ENCODE measurements around the gene PARD3. TPM values are rescaled to one million over a fixed set of nuclear protein-coding genes. Genes with fewer than 3 reads are reported as not detected.
A peak's percentile ranks its signal among the peaks of the same experiment; 100 is the strongest.

Gene PARD3
- total RNA-seq, 2 experiments from 2014 or later: 0.29 to 0.94 TPM

DNA sequence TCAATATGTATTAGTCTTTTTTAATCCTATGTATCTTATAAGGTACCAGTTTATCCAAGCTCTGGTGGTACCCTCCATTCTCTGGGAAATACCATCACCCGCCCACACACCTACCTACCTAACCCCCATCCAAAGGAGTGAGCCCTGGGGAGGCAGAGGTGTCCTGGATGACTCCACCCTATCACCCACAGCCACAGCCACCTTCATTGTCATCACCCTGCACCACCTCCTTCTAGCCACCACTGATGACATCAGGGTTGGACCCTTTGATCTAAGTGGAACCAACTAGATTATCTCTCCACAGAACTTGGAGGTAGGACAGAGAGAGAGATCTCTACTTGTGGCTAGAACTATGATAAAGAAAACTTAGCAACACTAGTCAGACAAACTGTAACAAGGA, 259.4 kb downstream of the PARD3 start:
- H3K4me1 Mint-ChIP-seq: no peaks in the 10 kb centered on the region
- H3K9me3 Mint-ChIP-seq (ENCODE audit: low read depth): peaks cover 3% of the 10 kb centered on the region
- no peaks in the 10 kb centered on the region for H3K27me3 Mint-ChIP-seq
- no peak for ATAC-seq
- H3K4me3 Mint-ChIP-seq: no peak overlapping the region
- CTCF ChIA-PET: interaction anchor here (0.5 kb wide), 1 partner anchor 1091 kb away, joined by 3 read pairs; no protein-coding TSS in a partner anchor
- H3K27ac Mint-ChIP-seq: no peak overlapping the region
- no peak for DNase-seq
- H3K36me3 Mint-ChIP-seq: no peaks in the 10 kb centered on the region

GRCh38 chr10:34553747-34554146, 261.3 kb downstream of the PARD3 start:
- Mint-ChIP-seq H3K9me3 (ENCODE audit: low read depth) (peaks cover 3% of the 10 kb centered on the region), H3K4me3 (no peak overlapping the region), H3K4me1 (no peaks in the 10 kb centered on the region), H3K27me3 (no peaks in the 10 kb centered on the region), H3K36me3 (no peaks in the 10 kb centered on the region), H3K27ac (no peak overlapping the region)
- DNase-seq (no peak), ATAC-seq (no peak)
- CTCF ChIA-PET: no interaction called here

GRCh38 chr10:34551295-34551694, 263.8 kb downstream of the PARD3 start:
- H3K36me3 Mint-ChIP-seq: no peaks in the 10 kb centered on the region

GRCh38 chr10:34549953-34550352, 265.1 kb downstream of the PARD3 start:
- H3K27ac Mint-ChIP-seq: no peak overlapping the region
- no peaks in the 10 kb centered on the region for H3K36me3 Mint-ChIP-seq
- CTCF ChIA-PET: no interaction called here
- no peak overlapping the region for H3K4me3 Mint-ChIP-seq
- ATAC-seq (no peak), DNase-seq (no peak)
- peaks cover 1% of the 10 kb centered on the region for H3K9me3 Mint-ChIP-seq (ENCODE audit: low read depth)
- no peaks in the 10 kb centered on the region for H3K27me3 Mint-ChIP-seq
- no peaks in the 10 kb centered on the region for H3K4me1 Mint-ChIP-seq

More at GRCh38 chr10:34551295-34551694, 263.8 kb downstream of the PARD3 start:
- CTCF ChIA-PET: no interaction called here
- no peaks in the 10 kb centered on the region for H3K27me3 Mint-ChIP-seq
- no peak overlapping the region for H3K27ac Mint-ChIP-seq
- DNase-seq: no peak
- H3K4me1 Mint-ChIP-seq: no peaks in the 10 kb centered on the region
- peaks cover 1% of the 10 kb centered on the region for H3K9me3 Mint-ChIP-seq (ENCODE audit: low read depth)
- no peak overlapping the region for H3K4me3 Mint-ChIP-seq
- no peak for ATAC-seq

DNA sequence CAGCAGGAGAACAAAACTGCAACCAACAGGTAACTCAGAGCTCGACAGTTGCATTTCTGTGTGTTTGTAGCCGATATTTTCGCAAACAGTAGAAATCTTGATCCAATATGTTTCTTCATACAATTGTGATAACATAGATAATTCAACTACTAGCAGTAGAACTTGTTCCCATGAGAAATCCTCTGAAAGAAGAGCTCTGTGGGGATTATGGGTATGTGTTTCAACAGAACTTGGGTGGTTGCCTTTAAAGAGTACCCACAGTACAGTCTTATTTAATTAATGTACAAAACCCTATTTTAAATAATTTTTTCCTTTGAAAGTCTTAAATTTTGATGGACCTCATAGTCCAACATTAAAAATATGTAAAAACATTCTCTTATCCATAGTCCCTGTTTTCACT, 266.1 kb downstream of the PARD3 start:
- CTCF ChIA-PET: no interaction called here
- H3K4me1 Mint-ChIP-seq: no peaks in the 10 kb centered on the region
- no peak overlapping the region for H3K27ac Mint-ChIP-seq
- peaks cover 1% of the 10 kb centered on the region for H3K9me3 Mint-ChIP-seq (ENCODE audit: low read depth)
- DNase-seq: no peak
- H3K4me3 Mint-ChIP-seq: no peak overlapping the region
- no peaks in the 10 kb centered on the region for H3K36me3 Mint-ChIP-seq
- no peaks in the 10 kb centered on the region for H3K27me3 Mint-ChIP-seq
- ATAC-seq: no peak

DNA sequence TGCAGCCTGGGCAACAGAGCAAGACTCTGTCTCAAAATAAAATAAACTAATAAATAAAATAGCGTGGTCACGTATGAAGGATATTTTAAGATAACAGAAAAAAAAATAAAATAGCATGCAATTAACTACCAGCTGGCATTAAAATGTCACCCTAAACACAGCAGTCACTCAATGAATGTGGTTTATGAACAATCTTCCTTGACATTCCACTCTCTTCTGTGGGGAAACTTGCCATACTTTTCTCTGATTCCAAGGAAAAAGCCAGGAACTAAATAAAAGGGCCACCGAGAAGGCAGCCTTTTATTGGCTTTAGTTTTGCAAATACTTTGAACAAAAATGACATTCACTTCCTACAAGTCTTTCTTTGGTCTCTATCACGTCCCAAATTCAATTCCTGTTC, 266.6 kb downstream of the PARD3 start:
- no peak for ATAC-seq
- no peak for DNase-seq
- Mint-ChIP-seq H3K27me3 (no peaks in the 10 kb centered on the region), H3K4me3 (no peak overlapping the region), H3K36me3 (no peaks in the 10 kb centered on the region), H3K9me3 (ENCODE audit: low read depth) (peaks cover 1% of the 10 kb centered on the region), H3K4me1 (no peaks in the 10 kb centered on the region), H3K27ac (no peak overlapping the region)
- CTCF ChIA-PET: no interaction called here

GRCh38 chr10:34547695-34548094, 267.4 kb downstream of the PARD3 start:
- Mint-ChIP-seq H3K9me3 (ENCODE audit: low read depth) (peaks cover 1% of the 10 kb centered on the region), H3K36me3 (no peaks in the 10 kb centered on the region), H3K4me1 (no peaks in the 10 kb centered on the region), H3K4me3 (no peak overlapping the region), H3K27ac (no peak overlapping the region), H3K27me3 (no peaks in the 10 kb centered on the region)
- no peak for DNase-seq
- ATAC-seq: no peak
- CTCF ChIA-PET: no interaction called here

DNA sequence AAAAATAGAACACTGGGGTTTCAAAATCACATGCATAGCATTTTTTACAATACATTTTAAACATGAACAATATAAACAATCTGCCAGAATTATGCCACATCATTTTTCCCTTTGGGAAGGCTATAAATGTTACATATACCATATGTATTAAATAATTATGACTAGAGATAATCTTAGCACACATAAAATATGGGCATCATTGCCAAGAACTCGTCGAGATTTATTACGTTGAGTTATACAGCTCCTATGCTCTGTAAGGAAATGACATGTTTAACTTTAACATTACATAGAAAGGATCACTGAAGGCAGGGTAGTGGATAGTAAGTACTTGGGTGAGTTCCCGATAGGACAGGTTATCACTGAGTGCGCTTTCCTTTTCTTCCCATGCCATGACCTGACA, 267.8 kb downstream of the PARD3 start:
- no peak for DNase-seq
- Mint-ChIP-seq H3K36me3 (no peaks in the 10 kb centered on the region), H3K27me3 (no peaks in the 10 kb centered on the region)

DNA sequence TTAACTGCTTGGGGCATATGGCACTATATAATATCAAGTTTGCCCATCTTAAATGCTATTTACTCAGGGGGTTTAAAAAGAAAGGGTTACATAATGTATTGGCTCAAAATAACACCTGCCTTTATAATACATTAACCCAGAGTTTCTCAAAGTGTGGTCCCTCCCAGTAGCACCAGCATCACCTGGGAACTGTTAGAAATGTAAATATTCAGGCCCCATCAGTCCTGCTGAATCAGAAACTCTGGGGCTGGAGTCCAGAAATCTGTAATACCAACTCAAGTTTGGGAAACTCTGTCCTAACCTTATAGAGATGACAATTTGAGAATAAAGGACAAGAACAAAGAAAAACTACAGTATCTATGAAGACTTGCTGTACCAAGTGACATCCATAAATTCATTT, 270.7 kb downstream of the PARD3 start:
- CTCF ChIA-PET: no interaction called here
- ATAC-seq (no peak), DNase-seq (no peak)
- no peak overlapping the region for H3K4me3 Mint-ChIP-seq
- no peaks in the 10 kb centered on the region for H3K36me3 Mint-ChIP-seq
- no peak overlapping the region for H3K27ac Mint-ChIP-seq
- no peaks in the 10 kb centered on the region for H3K27me3 Mint-ChIP-seq
- H3K9me3 Mint-ChIP-seq (ENCODE audit: low read depth): peaks cover 1% of the 10 kb centered on the region
- H3K4me1 Mint-ChIP-seq: peaks cover 2% of the 10 kb centered on the region

More for the DNA sequence above, 267.8 kb downstream of the PARD3 start:
- no peaks in the 10 kb centered on the region for H3K4me1 Mint-ChIP-seq
- ATAC-seq: no peak
- no peak overlapping the region for H3K4me3 Mint-ChIP-seq
- H3K27ac Mint-ChIP-seq: no peak overlapping the region
- CTCF ChIA-PET: no interaction called here
- H3K9me3 Mint-ChIP-seq (ENCODE audit: low read depth): peaks cover 1% of the 10 kb centered on the region

DNA sequence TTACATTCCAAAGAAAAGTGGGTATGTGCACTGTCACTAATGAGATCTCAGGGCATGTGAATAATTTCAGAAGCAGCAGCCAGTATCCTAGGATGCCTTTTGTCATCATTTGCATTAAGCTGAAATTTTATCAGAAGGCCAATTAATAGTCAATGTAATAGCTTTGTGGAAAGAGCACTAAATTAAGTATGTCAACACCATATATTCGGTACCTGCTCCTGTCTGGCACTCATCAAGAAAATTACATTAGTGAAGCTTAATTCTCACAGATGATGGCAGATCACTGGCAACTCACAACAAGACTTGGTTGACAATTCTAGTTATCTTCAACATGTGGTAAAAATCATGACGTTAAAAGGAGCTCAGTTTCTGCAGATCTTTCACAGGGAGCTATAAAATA, 271.4 kb downstream of the PARD3 start:
- CTCF ChIA-PET: no interaction called here
- H3K27ac Mint-ChIP-seq: no peak overlapping the region
- ATAC-seq (no peak), DNase-seq (no peak)
- H3K4me1 Mint-ChIP-seq: peaks cover 2% of the 10 kb centered on the region
- no peaks in the 10 kb centered on the region for H3K36me3 Mint-ChIP-seq
- H3K27me3 Mint-ChIP-seq: no peaks in the 10 kb centered on the region
- peaks cover 1% of the 10 kb centered on the region for H3K9me3 Mint-ChIP-seq (ENCODE audit: low read depth)
- H3K4me3 Mint-ChIP-seq: no peak overlapping the region

GRCh38 chr10:34540492-34540891, 274.6 kb downstream of the PARD3 start:
- Mint-ChIP-seq H3K9me3 (ENCODE audit: low read depth) (no peaks in the 10 kb centered on the region), H3K27ac (no peak overlapping the region), H3K4me3 (no peak overlapping the region), H3K36me3 (no peaks in the 10 kb centered on the region), H3K27me3 (no peaks in the 10 kb centered on the region), H3K4me1 (peaks cover 12% of the 10 kb centered on the region)
- ATAC-seq (no peak), DNase-seq (no peak)
- CTCF ChIA-PET: interaction anchor here (0.6 kb wide), 1 partner anchor 1500 kb away, joined by 3 read pairs; no protein-coding TSS in a partner anchor

DNA sequence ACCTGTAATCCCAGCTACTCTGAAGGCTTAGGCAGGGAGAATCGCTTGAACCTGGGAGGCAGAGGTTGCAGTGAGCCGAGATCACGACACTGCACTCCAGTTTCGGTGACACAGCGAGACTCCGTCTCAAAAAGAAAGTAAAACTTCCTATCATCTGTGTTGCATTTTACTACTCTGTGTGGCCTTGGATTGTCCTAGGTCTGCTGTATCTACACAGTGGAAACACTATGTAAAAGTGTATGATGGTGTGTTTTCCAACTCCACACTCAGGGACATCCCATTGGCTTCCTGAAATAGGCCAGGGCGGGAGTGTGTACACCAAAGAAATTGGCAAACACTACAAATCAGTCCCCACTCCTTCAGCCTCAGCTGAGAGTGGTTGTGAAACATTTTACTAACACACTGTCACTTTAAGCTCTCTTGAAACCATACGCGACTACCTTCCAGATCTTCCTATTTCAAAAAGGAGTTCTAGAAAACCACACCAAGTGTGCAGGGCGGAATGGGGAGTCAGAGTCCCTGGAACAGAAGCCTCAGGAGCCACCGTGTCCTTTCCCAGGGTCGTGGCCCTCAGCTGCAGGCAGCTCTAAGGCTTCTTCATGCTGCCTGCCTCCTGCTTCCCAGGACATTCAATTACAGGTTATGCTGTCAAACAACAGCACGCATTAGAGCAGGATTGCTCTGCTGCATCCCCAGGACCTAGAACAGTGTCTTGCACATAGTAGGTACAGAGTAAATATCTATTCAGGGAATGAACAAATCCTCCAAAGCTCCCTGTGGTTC, 275.4 kb downstream of the PARD3 start:
- CTCF ChIA-PET: interaction anchor here (0.6 to 1.4 kb wide), 2 partner anchors 99 to 1501 kb away, joined by 3 to 4 read pairs; no protein-coding TSS in a partner anchor
- no peak for DNase-seq
- Mint-ChIP-seq H3K27me3 (no peaks in the 10 kb centered on the region), H3K4me1 (peaks cover 12% of the 10 kb centered on the region), H3K27ac (peak overlapping the region; percentile 32), H3K4me3 (no peak overlapping the region), H3K9me3 (ENCODE audit: low read depth) (peaks cover 2% of the 10 kb centered on the region), H3K36me3 (no peaks in the 10 kb centered on the region)
- ATAC-seq: peak; percentile 47

GRCh38 chr10:34538281-34538829, 276.7 kb downstream of the PARD3 start:
- Mint-ChIP-seq H3K27ac (peak overlapping the region; percentile 7), H3K9me3 (ENCODE audit: low read depth) (peaks cover 2% of the 10 kb centered on the region), H3K4me3 (no peak overlapping the region), H3K36me3 (no peaks in the 10 kb centered on the region), H3K27me3 (no peaks in the 10 kb centered on the region), H3K4me1 (peaks cover 12% of the 10 kb centered on the region)
- DNase-seq (no peak), ATAC-seq (no peak)
- CTCF ChIA-PET: interaction anchor here (1.4 kb wide), 1 partner anchor 100 kb away, joined by 4 read pairs; no protein-coding TSS in a partner anchor

DNA sequence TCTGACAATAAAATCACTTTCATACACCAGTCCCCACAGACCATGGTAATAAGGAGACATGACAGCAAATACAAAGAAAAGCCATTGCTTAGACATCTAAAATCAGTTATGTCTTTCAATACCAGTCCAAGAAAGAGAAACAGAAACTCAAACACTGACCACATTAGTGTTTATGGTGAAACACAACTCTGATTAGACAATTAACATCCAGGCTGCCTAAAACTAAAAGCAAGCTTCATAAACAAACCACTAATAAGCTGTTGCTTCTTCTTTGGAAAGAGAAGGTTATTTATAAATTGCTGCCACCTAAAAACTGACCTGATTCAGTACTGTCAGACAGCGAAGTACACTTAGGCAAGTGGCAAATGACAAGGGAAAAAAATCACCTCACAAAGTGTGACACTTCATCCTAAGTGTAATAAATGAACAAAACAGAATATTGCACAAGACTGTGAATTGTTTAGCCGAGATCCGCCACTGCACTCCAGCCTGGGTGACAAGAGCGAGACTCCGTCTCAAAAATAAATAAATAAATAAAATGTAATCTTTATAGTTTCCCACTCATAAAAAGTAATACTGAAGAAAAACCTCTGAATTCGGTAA, 277.4 kb downstream of the PARD3 start:
- CTCF ChIA-PET: interaction anchor here (0.6 kb wide), 1 partner anchor 142 kb away, joined by 3 read pairs; no protein-coding TSS in a partner anchor

More for the DNA sequence above, 277.4 kb downstream of the PARD3 start:
- Mint-ChIP-seq H3K9me3 (ENCODE audit: low read depth) (peaks cover 4% of the 10 kb centered on the region), H3K27me3 (no peaks in the 10 kb centered on the region), H3K36me3 (no peaks in the 10 kb centered on the region), H3K4me1 (peaks cover 12% of the 10 kb centered on the region), H3K4me3 (no peak overlapping the region), H3K27ac (peak overlapping the region; percentile 52)
- peak; percentile 47 for ATAC-seq
- DNase-seq: no peak

All from activated CD8-positive, alpha-beta memory T cell treated with anti-CD3 and anti-CD28 coated beads, Interleukin-2, amount 10 ng/mL, durations not matched to agents 7 days and 5 days (primary cell).